Astrocyte (in vitro differentiated cells and primary cell): Measurements from ENCODE around the gene CCDC69. TPM values are rescaled to one million over a fixed set of nuclear protein-coding genes. Genes with fewer than 3 reads are reported as not detected.

Experiments used
- DNase-seq: peaks from one replicate; pipeline ENCODE4 v3.0.0-alpha.2; 2010; ENCODE audit warnings: low read depth
- FAIRE-seq: peaks from 2 replicates; lab custom pipeline; 2011; peaks lifted over from hg19 to GRCh38; lab: Jason Lieb, UNC
- H2AFZ ChIP-seq: 2 replicates; pipeline ENCODE4 v1.6.0; 2012; ENCODE audit warnings: low read depth, low read length, inconsistent platforms
- H3K27ac ChIP-seq: 2 replicates; pipeline ENCODE4 v1.5.1; 2011; ENCODE audit warnings: low read depth, low read length, inconsistent platforms
- H3K27me3 ChIP-seq: 2 replicates; pipeline ENCODE4 v1.6.0; 2011; ENCODE audit warnings: low read length, inconsistent platforms; ENCODE audit not compliant: insufficient read depth
- H3K36me3 ChIP-seq: 2 replicates; pipeline ENCODE4 v1.5.1; 2011; ENCODE audit warnings: low read length, inconsistent platforms; ENCODE audit not compliant: insufficient read depth
- H3K4me1 ChIP-seq: 2 replicates; pipeline ENCODE4 v1.5.1; 2011; ENCODE audit warnings: low read length, inconsistent platforms; ENCODE audit not compliant: insufficient read depth
- H3K4me2 ChIP-seq: 2 replicates; pipeline ENCODE4 v1.6.0; 2012; ENCODE audit warnings: low read length, inconsistent platforms
- H3K4me3 ChIP-seq: 2 replicates; pipeline ENCODE4 v1.5.1; 2011; ENCODE audit warnings: low read depth, mild to moderate bottlenecking, low read length, inconsistent platforms; ENCODE audit not compliant: insufficient read depth
- H3K79me2 ChIP-seq: 2 replicates; pipeline ENCODE4 v1.6.0; 2012; ENCODE audit warnings: mild to moderate bottlenecking, low read length, inconsistent platforms; ENCODE audit not compliant: insufficient read depth
- H3K9ac ChIP-seq: 2 replicates; pipeline ENCODE4 v1.6.0; 2012; ENCODE audit warnings: mild to moderate bottlenecking, low read length, inconsistent platforms
- H3K9me3 ChIP-seq: 2 replicates; pipeline ENCODE4 v1.5.1; 2012; ENCODE audit warnings: low read depth, mild to moderate bottlenecking, low read length, inconsistent platforms; ENCODE audit not compliant: insufficient read depth
- H4K20me1 ChIP-seq: 2 replicates; pipeline ENCODE4 v1.6.0; 2012; ENCODE audit warnings: low read length, inconsistent platforms; ENCODE audit not compliant: insufficient read depth
- H3K27ac Mint-ChIP-seq: one replicate; pipeline ENCODE4 v1.8.0; 2021; ENCODE audit warnings: mild to moderate bottlenecking, mixed read lengths; ENCODE audit not compliant: unreplicated experiment
- H3K27me3 Mint-ChIP-seq: one replicate; pipeline ENCODE4 v1.8.0; 2021; ENCODE audit warnings: low read depth, mixed read lengths; ENCODE audit not compliant: unreplicated experiment
- H3K36me3 Mint-ChIP-seq: one replicate; pipeline ENCODE4 v1.8.0; 2021; ENCODE audit warnings: low read depth, mixed read lengths; ENCODE audit not compliant: unreplicated experiment
- H3K4me1 Mint-ChIP-seq: one replicate; pipeline ENCODE4 v1.8.0; 2021; ENCODE audit warnings: low read depth, mixed read lengths; ENCODE audit not compliant: unreplicated experiment
- H3K4me3 Mint-ChIP-seq: one replicate; pipeline ENCODE4 v1.8.0; 2021; ENCODE audit warnings: mild to moderate bottlenecking, moderate library complexity, mixed read lengths; ENCODE audit not compliant: unreplicated experiment
- H3K9me3 Mint-ChIP-seq: one replicate; pipeline ENCODE4 v1.8.0; 2021; ENCODE audit warnings: mild to moderate bottlenecking, mixed read lengths; ENCODE audit not compliant: unreplicated experiment
- EZH2 ChIP-seq: IDR thresholded peaks from 2 replicates; pipeline ENCODE4 v1.6.1; 2012; ENCODE audit warnings: mild to moderate bottlenecking, low read length, inconsistent platforms; ENCODE audit not compliant: insufficient read depth
- total RNA-seq: library from RNA; stranded (reverse); gene quantifications from 2 replicates; pipeline ENCODE4 v1.2.1, GENCODE V29; 2021
- TF ChIP-seq, protein P1 (sequence below): IDR thresholded peaks from 2 replicates; pipeline ENCODE4 v1.5.1; 2011; ENCODE audit warnings: low read depth, mild to moderate bottlenecking, inconsistent platforms, low read length, moderate library complexity; ENCODE audit not compliant: insufficient read depth

The CCDC69 gene
- total RNA-seq, 1 donor from 2014 or later: 4.1 TPM

GRCh38 chr5:151164687-151165392 is 59.1 kb downstream of the CCDC69 start:
- no peak overlapping the region for H3K4me3 Mint-ChIP-seq
- H3K27me3 Mint-ChIP-seq: peaks cover 26% of the 10 kb centered on the region

GRCh38 chr5:151162776-151163175 is 61.1 kb downstream of the CCDC69 start:
- no peak for DNase-seq
- no peak overlapping the region for H3K27ac ChIP-seq
- H3K79me2 ChIP-seq: peaks cover 6% of the 10 kb centered on the region
- no peak overlapping the region for H3K9ac ChIP-seq
- H3K27ac Mint-ChIP-seq: no peak overlapping the region
- no peaks in the 10 kb centered on the region for H3K27me3 ChIP-seq
- no peak for FAIRE-seq
- peaks cover 5% of the 10 kb centered on the region for H3K4me1 ChIP-seq
- TF ChIP-seq, protein P1, sequence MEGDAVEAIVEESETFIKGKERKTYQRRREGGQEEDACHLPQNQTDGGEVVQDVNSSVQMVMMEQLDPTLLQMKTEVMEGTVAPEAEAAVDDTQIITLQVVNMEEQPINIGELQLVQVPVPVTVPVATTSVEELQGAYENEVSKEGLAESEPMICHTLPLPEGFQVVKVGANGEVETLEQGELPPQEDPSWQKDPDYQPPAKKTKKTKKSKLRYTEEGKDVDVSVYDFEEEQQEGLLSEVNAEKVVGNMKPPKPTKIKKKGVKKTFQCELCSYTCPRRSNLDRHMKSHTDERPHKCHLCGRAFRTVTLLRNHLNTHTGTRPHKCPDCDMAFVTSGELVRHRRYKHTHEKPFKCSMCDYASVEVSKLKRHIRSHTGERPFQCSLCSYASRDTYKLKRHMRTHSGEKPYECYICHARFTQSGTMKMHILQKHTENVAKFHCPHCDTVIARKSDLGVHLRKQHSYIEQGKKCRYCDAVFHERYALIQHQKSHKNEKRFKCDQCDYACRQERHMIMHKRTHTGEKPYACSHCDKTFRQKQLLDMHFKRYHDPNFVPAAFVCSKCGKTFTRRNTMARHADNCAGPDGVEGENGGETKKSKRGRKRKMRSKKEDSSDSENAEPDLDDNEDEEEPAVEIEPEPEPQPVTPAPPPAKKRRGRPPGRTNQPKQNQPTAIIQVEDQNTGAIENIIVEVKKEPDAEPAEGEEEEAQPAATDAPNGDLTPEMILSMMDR: no peak
- no peak for TF ChIP-seq EZH2
- no peaks in the 10 kb centered on the region for H3K9me3 Mint-ChIP-seq
- H3K9me3 ChIP-seq: no peaks in the 10 kb centered on the region
- no peaks in the 10 kb centered on the region for H3K36me3 ChIP-seq
- H3K4me3 Mint-ChIP-seq: no peak overlapping the region
- H3K36me3 Mint-ChIP-seq: peaks cover 2% of the 10 kb centered on the region
- no peak overlapping the region for H3K4me3 ChIP-seq
- H3K4me1 Mint-ChIP-seq: peaks cover 13% of the 10 kb centered on the region
- no peak overlapping the region for H2AFZ ChIP-seq
- H3K27me3 Mint-ChIP-seq: peaks cover 20% of the 10 kb centered on the region
- H4K20me1 ChIP-seq: no peaks in the 10 kb centered on the region
- no peak overlapping the region for H3K4me2 ChIP-seq

More at GRCh38 chr5:151164687-151165392, 59.1 kb downstream of the CCDC69 start:
- DNase-seq: peak; percentile 48
- Histone ChIP-seq H3K4me1 (no peaks in the 10 kb centered on the region), H3K27ac (no peak overlapping the region), H2AFZ (peak overlapping the region; percentile 19), H3K4me2 (no peak overlapping the region), H3K9ac (no peak overlapping the region), H4K20me1 (no peaks in the 10 kb centered on the region), H3K36me3 (no peaks in the 10 kb centered on the region), H3K9me3 (no peaks in the 10 kb centered on the region), H3K79me2 (no peaks in the 10 kb centered on the region), H3K4me3 (no peak overlapping the region), H3K27me3 (peaks cover 2% of the 10 kb centered on the region)
- Mint-ChIP-seq H3K27ac (no peak overlapping the region), H3K9me3 (no peaks in the 10 kb centered on the region), H3K4me1 (peaks cover 5% of the 10 kb centered on the region), H3K36me3 (peaks cover 2% of the 10 kb centered on the region)
- no peak for TF ChIP-seq EZH2
- TF ChIP-seq, protein P1: peak; percentile 96
- no peak for FAIRE-seq
